HUES48 (cell line): Measurements from ENCODE around the gene RALGAPA2.

ENCODE experiments used
- H3K27ac ChIP-seq: one replicate; pipeline ENCODE4 v1.7.0; 2013; ENCODE audit warnings: low read depth, low read length, inconsistent platforms
- H3K27me3 ChIP-seq: 2 replicates; pipeline ENCODE4 v1.6.1; 2013; ENCODE audit warnings: mild to moderate bottlenecking, low read length; ENCODE audit not compliant: control insufficient read depth, insufficient read depth
- H3K36me3 ChIP-seq: 2 replicates; pipeline ENCODE4 v1.6.1; 2013; ENCODE audit warnings: low read length; ENCODE audit not compliant: control insufficient read depth, insufficient read depth
- H3K4me1 ChIP-seq: 2 replicates; pipeline ENCODE4 v1.6.1; 2013; ENCODE audit warnings: mild to moderate bottlenecking, low read length; ENCODE audit not compliant: control insufficient read depth, insufficient read depth
- H3K4me3 ChIP-seq: 2 replicates; pipeline ENCODE4 v1.5.1; 2013; ENCODE audit warnings: mild to moderate bottlenecking, low read depth, low read length
- H3K9ac ChIP-seq: 2 replicates; pipeline ENCODE4 v1.6.1; 2013; ENCODE audit warnings: mild to moderate bottlenecking, low read depth, low read length, moderate library complexity
- H3K9me3 ChIP-seq: 2 replicates; pipeline ENCODE4 v1.6.1; 2013; ENCODE audit warnings: low read length; ENCODE audit not compliant: control insufficient read depth, insufficient read depth

Gene RALGAPA2

DNA sequence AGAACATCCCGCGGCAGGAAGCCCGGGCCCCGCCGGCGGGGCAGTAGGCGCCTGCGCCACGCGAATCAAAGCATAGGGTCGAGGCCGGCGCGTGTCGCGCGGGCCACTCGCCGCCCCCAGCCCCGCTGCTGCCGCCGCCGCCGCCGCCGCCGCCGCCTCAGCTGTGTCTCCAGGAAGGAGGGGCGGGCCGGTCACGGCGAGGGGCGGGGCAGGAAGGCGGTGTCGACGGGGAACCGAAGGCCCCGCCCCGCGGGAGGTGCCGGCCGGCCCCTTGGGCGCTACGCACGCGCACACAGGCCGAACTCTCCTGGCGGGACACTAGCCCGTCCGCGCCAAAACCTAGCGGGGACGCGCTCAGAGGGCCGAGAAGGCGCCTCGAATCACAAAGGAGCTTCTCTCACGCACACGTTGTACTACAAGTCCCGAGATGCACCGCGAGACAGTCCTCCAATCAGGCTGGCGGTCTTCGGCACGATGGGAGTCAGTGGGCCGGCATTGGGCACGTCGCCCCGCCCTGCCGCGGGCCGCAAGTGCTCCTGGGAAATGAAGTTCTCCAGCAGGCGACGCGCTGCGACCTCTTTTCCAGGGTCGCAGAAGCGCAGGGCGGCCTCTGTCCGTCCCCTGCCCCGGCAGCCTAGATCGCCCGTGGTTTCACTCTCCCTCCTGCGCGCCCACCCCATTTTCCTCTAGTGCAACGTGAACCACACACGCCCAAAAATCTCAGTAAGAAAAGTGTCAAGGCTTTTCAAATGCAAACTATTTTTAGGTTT, at the start of gene RALGAPA2:
Gene RALGAPA2, minus strand, starts transcription at position 171 of the 770 bp plus-strand sequence. Its CDS starts 164 bp downstream, at position 7.
- H3K9ac ChIP-seq: peak within 1 kb of the TSS; percentile 68
- H3K27ac ChIP-seq: peak within 1 kb of the TSS; percentile 86
- H3K4me3 ChIP-seq: peak within 1 kb of the TSS; percentile 88
- no peaks in the 10 kb centered on the region for H3K9me3 ChIP-seq
- H3K27me3 ChIP-seq: no peaks in the 10 kb centered on the region
- H3K36me3 ChIP-seq: no peaks in the 10 kb centered on the region
- peaks cover 12% of the 10 kb centered on the region for H3K4me1 ChIP-seq

DNA sequence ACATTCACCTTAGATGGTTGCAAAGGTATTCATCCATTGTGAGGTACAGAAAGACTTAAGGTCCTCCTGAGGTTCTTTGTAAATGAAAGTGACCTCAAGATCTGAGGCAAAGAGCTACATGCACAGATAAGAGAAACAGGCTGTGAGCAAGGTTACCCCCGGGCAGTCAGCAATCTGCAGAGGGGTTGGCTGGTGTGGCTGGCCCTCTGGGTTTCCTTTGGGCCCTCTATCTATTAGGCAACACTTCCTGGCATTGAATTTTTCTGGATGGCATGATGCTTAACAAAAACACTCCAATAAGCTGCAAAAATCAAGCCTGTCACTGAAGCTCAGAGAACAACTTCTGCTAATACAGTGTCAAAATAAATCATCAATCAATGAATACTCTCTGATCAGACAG, 48.9 kb upstream of the RALGAPA2 start:
- H3K4me3 ChIP-seq: no peak overlapping the region
- no peaks in the 10 kb centered on the region for H3K4me1 ChIP-seq
- H3K36me3 ChIP-seq: no peaks in the 10 kb centered on the region
- no peak overlapping the region for H3K27ac ChIP-seq
- H3K9me3 ChIP-seq: no peaks in the 10 kb centered on the region
- H3K27me3 ChIP-seq: no peaks in the 10 kb centered on the region
- H3K9ac ChIP-seq: no peak overlapping the region

DNA sequence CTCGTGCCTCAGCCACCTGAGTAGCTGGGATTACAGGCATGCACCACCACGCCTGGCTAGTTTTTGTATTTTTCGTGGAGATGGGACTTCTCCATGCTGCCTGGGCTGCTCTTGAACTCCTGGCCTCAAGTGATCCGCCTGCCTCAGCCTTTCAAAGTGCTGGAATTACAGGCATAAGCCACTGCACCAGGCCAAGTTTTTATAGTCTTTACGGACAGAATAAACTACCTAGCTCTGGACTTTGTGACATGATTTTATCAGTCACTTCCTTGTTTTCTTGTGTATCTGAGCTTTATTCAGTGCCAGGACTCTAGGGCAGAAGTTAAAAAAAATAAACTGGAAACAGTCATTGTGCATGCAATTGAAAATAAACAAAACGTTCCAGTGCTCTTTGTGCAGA, 46.7 kb upstream of the RALGAPA2 start:
- Histone ChIP-seq H3K27ac (no peak overlapping the region), H3K36me3 (no peaks in the 10 kb centered on the region), H3K4me3 (no peak overlapping the region), H3K9me3 (no peaks in the 10 kb centered on the region), H3K9ac (no peak overlapping the region), H3K27me3 (no peaks in the 10 kb centered on the region), H3K4me1 (no peaks in the 10 kb centered on the region)

DNA sequence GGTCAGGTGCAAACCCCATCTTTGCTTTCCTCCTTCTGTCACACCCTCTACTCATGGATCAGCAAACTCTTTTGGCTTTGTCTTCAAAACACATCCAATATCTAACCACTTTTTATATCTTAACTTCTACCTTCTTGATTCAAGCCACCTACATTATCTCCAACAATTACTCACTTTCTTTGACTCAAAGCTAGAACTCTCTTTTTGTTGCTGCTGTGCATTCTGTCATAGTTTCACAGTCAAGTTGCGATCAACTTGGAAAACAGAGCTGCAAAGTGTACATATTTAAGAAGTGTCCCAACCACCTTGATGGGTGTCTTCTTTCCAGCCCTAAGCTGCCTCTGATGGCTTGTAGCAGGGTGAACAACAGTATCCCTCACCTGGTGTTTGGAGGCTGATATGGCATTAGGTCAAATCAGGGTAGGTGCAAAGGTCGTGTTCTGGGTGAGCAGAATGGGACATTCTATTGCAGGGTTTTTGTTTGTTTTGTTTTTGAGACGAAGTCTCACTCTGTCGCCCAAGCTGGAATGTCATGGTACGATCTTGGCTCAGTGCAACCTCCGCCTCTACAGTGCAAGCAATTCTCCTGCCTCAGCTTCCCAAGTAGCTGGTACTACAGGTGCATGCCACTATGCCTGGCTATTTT, 43.4 kb upstream of the RALGAPA2 start:
- H3K36me3 ChIP-seq: no peaks in the 10 kb centered on the region

DNA sequence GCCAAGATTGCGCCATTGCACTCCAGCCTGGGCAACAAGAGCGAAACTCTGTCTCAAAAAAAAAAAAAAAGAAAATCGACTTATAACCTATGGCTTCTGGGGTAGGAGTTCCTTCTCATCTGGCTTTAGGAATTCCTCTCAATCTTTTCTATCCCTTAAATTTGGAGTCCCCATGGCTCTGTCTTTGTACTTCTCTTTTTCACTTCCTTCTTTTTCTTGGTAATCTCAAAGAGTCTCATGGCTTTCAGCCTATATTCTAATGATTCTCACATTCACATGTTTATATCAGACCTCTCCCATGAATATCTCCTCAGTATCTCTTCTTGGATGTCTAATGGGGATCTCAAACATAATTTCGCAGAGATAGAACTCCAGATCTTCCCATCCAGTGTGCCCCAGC, 42.8 kb upstream of the RALGAPA2 start:
- Histone ChIP-seq H3K36me3 (no peaks in the 10 kb centered on the region), H3K4me1 (no peaks in the 10 kb centered on the region), H3K4me3 (no peak overlapping the region), H3K9ac (no peak overlapping the region), H3K27ac (no peak overlapping the region), H3K27me3 (no peaks in the 10 kb centered on the region), H3K9me3 (no peaks in the 10 kb centered on the region)

More for the DNA sequence above, 43.4 kb upstream of the RALGAPA2 start:
- Histone ChIP-seq H3K4me1 (no peaks in the 10 kb centered on the region), H3K9ac (no peak overlapping the region), H3K27ac (no peak overlapping the region), H3K27me3 (no peaks in the 10 kb centered on the region), H3K9me3 (no peaks in the 10 kb centered on the region), H3K4me3 (no peak overlapping the region)

DNA sequence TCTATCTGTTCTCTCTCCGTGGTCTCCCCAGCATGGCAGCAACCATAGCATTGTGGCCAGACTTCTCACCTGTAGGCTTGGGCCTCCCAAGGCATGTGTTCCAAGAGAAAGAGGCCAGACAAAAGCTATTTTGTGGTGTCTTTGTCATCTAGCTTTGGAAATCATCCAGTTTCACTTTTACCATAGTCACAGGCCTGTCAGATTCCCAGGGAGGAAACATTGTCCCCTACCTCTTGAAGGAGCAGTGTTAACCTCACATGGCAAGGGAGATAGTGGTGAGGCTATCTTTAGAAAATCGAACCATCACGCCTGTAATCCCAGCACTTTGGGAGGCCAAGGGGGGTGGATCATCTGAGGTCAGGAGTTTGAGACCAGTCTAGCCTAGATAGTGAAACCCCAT, 42.3 kb upstream of the RALGAPA2 start:
- H3K4me3 ChIP-seq: no peak overlapping the region
- no peaks in the 10 kb centered on the region for H3K4me1 ChIP-seq
- H3K36me3 ChIP-seq: no peaks in the 10 kb centered on the region
- H3K27me3 ChIP-seq: no peaks in the 10 kb centered on the region
- no peak overlapping the region for H3K27ac ChIP-seq
- H3K9me3 ChIP-seq: no peaks in the 10 kb centered on the region
- no peak overlapping the region for H3K9ac ChIP-seq

DNA sequence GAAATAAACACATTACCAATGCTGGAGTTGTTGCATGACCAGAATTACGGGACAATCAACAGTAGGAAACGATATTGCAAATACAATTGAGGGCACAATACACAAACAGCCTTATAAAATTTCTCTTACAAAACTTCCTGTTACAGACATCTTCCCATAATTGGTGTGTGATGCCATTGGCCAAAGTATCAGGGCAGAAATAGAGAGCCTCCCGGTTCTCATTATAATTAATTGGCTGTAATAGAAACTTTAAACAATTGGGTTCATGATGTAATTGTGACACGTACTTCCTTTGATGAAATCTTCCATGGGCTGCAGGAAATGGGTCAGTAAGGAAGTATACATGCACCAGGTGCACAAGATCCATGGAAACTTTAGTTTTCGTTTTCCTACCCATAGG, 40.3 kb upstream of the RALGAPA2 start:
- no peak overlapping the region for H3K9ac ChIP-seq
- H3K27me3 ChIP-seq: no peaks in the 10 kb centered on the region
- no peak overlapping the region for H3K4me3 ChIP-seq
- no peaks in the 10 kb centered on the region for H3K9me3 ChIP-seq
- H3K4me1 ChIP-seq: no peaks in the 10 kb centered on the region
- no peak overlapping the region for H3K27ac ChIP-seq
- no peaks in the 10 kb centered on the region for H3K36me3 ChIP-seq

DNA sequence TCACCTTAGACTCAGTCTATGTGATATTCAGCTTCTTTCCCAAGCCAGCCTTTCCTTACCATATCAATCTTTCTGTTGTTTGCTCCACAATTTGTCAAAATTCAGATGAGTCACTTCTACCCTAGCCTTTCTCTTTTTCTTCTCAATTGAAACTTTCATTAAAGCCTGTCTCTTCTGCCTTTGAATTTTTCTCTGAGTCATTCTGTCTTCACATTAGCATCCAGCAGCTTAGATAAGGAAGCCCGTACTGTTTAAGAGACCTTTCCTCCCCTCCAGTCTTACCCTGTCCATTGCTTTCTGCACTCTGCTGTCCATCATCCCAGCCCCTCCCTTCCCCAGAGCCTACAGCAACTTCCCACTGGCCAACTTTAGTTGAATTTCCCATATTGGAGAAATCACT, 34.9 kb upstream of the RALGAPA2 start:
- H3K27me3 ChIP-seq: no peaks in the 10 kb centered on the region
- no peak overlapping the region for H3K4me3 ChIP-seq
- peaks cover 20% of the 10 kb centered on the region for H3K4me1 ChIP-seq
- H3K9me3 ChIP-seq: no peaks in the 10 kb centered on the region
- H3K9ac ChIP-seq: no peak overlapping the region
- no peak overlapping the region for H3K27ac ChIP-seq
- no peaks in the 10 kb centered on the region for H3K36me3 ChIP-seq

DNA sequence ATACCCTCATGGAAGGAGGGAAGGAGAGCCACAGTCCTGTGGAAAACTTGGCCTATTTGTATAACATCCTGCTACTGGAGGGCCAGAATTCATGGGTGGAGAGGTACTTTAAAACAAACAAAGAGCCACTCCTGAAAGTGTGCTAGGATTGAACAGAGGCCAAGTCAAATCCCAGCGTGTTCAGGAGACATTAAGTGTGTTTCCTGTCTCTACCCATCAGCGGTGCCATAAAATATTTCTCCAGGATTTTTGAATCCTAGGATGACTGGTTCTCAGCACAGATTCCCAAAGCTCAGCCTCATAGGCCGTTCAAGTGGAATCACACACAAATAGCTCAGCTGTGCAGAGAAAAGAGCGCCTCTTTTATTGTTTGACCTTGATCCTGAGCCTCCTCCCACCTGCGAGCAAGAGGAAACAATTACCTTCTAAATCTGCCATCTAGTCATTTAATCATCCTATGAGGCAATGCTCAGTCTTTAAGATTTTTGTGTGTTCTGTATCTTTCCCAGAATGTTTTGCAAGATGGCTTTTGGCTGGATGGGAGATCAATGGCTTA, 31.8 kb upstream of the RALGAPA2 start:
- H3K27me3 ChIP-seq: no peaks in the 10 kb centered on the region
- peak overlapping the region; percentile 1; the same call in 1 of the 2 replicates for H3K9ac ChIP-seq
- H3K36me3 ChIP-seq: no peaks in the 10 kb centered on the region
- H3K27ac ChIP-seq: peak overlapping the region; percentile 79
- peaks cover 20% of the 10 kb centered on the region for H3K4me1 ChIP-seq
- H3K4me3 ChIP-seq: no peak overlapping the region
- no peaks in the 10 kb centered on the region for H3K9me3 ChIP-seq

DNA sequence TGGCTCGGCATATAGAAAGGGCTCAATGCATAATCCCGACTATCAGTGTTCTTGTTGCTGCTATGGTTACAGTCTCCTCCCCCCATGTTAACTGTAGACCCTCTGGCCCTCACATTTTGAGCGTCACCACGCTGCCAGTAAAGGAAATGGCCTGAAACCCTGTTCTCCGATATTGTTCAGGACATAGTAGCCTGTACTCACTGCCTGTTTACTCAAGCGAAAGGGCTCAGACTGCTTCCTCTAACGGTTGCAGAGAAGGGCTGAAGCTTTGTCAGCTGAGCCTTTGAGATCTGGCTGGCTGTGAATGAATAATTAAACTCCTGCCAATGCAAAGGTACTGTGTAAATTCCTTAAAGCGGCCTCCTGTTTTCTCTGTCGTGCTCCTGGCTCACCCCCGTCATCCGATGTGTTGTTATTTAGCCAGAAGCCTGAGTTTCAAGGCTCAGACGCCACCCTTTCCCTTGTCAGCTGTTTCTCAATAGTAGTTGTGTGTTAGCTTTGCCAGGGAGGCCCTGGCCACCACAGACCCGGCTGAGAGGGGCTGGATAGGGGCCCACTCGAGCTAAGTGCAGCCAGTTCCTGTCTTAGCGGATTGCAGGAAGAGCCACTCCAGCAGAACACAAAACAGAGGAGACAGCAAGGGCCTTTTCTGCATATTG, 31.2 kb upstream of the RALGAPA2 start:
- H3K36me3 ChIP-seq: no peaks in the 10 kb centered on the region
- H3K27me3 ChIP-seq: no peaks in the 10 kb centered on the region
- H3K4me1 ChIP-seq: peaks cover 20% of the 10 kb centered on the region
- H3K9ac ChIP-seq: peak overlapping the region; percentile 1; the same call in 1 of the 2 replicates
- H3K9me3 ChIP-seq: no peaks in the 10 kb centered on the region
- peak overlapping the region; percentile 79 for H3K27ac ChIP-seq
- no peak overlapping the region for H3K4me3 ChIP-seq
